Stomach (tissue), 9 donors: ENCODE results near the gene COG8. TPM values are rescaled to one million over a fixed set of nuclear protein-coding genes. Genes with fewer than 3 reads are reported as not detected.
"Not testable (repeated sequence)": the region's sequence is repeated elsewhere in the genome, so short reads cannot be mapped to it uniquely, and the experiment has no call there.

Source experiments
- DNase-seq, 2 donors: peaks; one replicate each; pipeline versions ENCODE4 v3.0.0 to v3.0.0-alpha.2; 2013 to 2019
- H3K27ac ChIP-seq, 5 donors: fragments of 200-600 bp in 4 of 5; sonication (generic) in 4 of 5; one replicate each; pipeline ENCODE4 v1.5.1; 2013 to 2019; ENCODE audit warnings: mild to moderate bottlenecking in 1 of 5, moderate library complexity in 1 of 5
- H3K27me3 ChIP-seq, 3 donors: fragments of 200-600 bp; sonication (generic); one replicate each; pipeline ENCODE4 v1.5.1; 2017 to 2019; ENCODE audit warnings: mixed run types in 1 of 3
- H3K36me3 ChIP-seq, 4 donors: fragments of 200-600 bp; sonication (generic); 1 replicate in 3 of 4; 2 replicates in 1 of 4; pipeline ENCODE4 v1.5.1; 2016 to 2019
- H3K4me1 ChIP-seq, 4 donors: fragments of 200-600 bp; sonication (generic); one replicate each; pipeline ENCODE4 v1.5.1; 2016 to 2019
- H3K4me3 ChIP-seq, 4 donors: fragments of 200-600 bp; sonication (generic) in 3 of 4; one replicate each; pipeline ENCODE4 v1.5.1; 2016 to 2019; ENCODE audit warnings: mild to moderate bottlenecking in 1 of 4
- H3K9me3 ChIP-seq, 4 donors: fragments of 200-600 bp; sonication (generic); one replicate each; pipeline ENCODE4 v1.5.1; 2016 to 2019
- EP300 ChIP-seq: sonication (generic); formaldehyde crosslinking; IDR thresholded peaks from one replicate; pipeline ENCODE4 v1.6.1; 2017; ENCODE audit warnings: antibody characterized with exemption
- POLR2A ChIP-seq, 4 donors: fragments of 450-650 bp; IDR thresholded peaks; one replicate each; pipeline ENCODE4 v1.6.1; 2016; ENCODE audit warnings: antibody characterized with exemption in 4 of 4, control low read depth in 2 of 4, mild to moderate bottlenecking in 1 of 4, moderate library complexity in 1 of 4
- POLR2AphosphoS5 ChIP-seq, 3 donors: sonication (generic); formaldehyde crosslinking; IDR thresholded peaks; one replicate each; pipeline ENCODE4 v1.6.1; 2016; ENCODE audit warnings: antibody characterized with exemption in 3 of 3
- WGBS, 5 donors: extraction: QIAGEN DNeasy Blood & Tissue Kit in 3 of 5; methylation state at CpG; one replicate each; pipeline versions ENCODE4 v1.1.5 to v1.1.7; 2013 to 2018; 5-methylcytosine and 5-hydroxymethylcytosine counted together
- intact Hi-C: fragments of 100-400 bp; cut with DNase I; formaldehyde crosslinking; loops from one replicate; pipeline ENCODE4 v1.15.1; 2023; ENCODE audit warnings: low total_unique reads
- polyA plus RNA-seq, 3 donors: library from polyadenylated mRNA; stranded (reverse); fragments of 200-250 nt; gene quantifications; one replicate each; pipeline ENCODE4 v1.2.3, GENCODE V29; 2013
- total RNA-seq, 5 donors: library from RNA; depleted of rRNA; stranded (reverse); fragments of >200 nt; gene quantifications; one replicate each; pipeline versions ENCODE4 v1.1.0 to v1.2.3, GENCODE V29; 2014 to 2016
- TF ChIP-seq, protein P1 (sequence below), 7 experiments: fragments of 450-650 bp in 4 of 7; fragments of 200-600 bp in 3 of 7; sonication (generic) in 3 of 7; IDR thresholded peaks; one replicate each; pipeline ENCODE4 v1.5.1; 2016 to 2019; ENCODE audit warnings: antibody characterized with exemption in 7 of 7, control low read depth in 2 of 7, mild to moderate bottlenecking in 1 of 7
- donor health status: healthy with polysubstance abuse.
- donor health status: Bipolar disorder and iron deficiency.
- donor health status: healthy.

Gene COG8
- total and polyA plus RNA-seq, 8 donors = 11.1 to 167 (median 22.3) TPM

DNA sequence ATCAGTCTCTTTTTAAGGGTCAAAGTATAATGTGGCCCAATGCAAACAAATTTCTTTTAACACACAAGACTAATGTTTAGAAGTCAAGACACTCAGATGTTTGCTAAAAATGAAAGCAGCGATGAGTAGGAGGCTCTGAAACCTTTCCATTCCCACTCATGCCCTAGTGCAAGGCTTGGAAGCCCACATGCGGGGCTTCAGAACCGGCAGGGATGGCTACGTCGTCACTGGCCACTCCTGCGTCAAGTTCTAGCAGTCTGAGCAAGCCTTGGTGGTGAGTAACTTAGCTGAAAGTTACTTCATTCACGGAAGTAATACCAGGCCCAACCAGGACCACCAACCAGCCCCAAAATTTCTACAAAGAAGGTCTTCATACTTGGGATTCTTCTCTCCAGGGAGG is 27.1 kb upstream of the COG8 start:
- Histone ChIP-seq H3K4me3 (no peak overlapping the region), H3K9me3 (no peaks in the 10 kb centered on the region), H3K27me3 (no peaks in the 10 kb centered on the region), H3K4me1 (peaks cover 0 to 4% (median 2%) of the 10 kb centered on the region in 4 donors), H3K36me3 (peaks cover 62 to 90% (median 85%) of the 10 kb centered on the region in 4 donors), H3K27ac (no peak overlapping the region)
- TF ChIP-seq EP300 (no peak), POLR2AphosphoS5 (IDR thresholded peaks at IDR 0.05) (no peak), POLR2A (IDR thresholded peaks at IDR 0.05) (no peak)
- TF ChIP-seq, protein P1, sequence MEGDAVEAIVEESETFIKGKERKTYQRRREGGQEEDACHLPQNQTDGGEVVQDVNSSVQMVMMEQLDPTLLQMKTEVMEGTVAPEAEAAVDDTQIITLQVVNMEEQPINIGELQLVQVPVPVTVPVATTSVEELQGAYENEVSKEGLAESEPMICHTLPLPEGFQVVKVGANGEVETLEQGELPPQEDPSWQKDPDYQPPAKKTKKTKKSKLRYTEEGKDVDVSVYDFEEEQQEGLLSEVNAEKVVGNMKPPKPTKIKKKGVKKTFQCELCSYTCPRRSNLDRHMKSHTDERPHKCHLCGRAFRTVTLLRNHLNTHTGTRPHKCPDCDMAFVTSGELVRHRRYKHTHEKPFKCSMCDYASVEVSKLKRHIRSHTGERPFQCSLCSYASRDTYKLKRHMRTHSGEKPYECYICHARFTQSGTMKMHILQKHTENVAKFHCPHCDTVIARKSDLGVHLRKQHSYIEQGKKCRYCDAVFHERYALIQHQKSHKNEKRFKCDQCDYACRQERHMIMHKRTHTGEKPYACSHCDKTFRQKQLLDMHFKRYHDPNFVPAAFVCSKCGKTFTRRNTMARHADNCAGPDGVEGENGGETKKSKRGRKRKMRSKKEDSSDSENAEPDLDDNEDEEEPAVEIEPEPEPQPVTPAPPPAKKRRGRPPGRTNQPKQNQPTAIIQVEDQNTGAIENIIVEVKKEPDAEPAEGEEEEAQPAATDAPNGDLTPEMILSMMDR (IDR thresholded peaks at IDR 0.05) = no peak
- 82 to 92% (median 89%) methylated on average over 7 of the region's 7 CpGs for WGBS, 5 donors
- DNase-seq = no peak
- intact Hi-C loops = no loop called here

GRCh38 chr16:69365901-69366300 is 26.5 kb upstream of the COG8 start:
- no peak for DNase-seq
- Histone ChIP-seq H3K27ac (no peak overlapping the region), H3K4me1 (peaks cover 0 to 4% (median 2%) of the 10 kb centered on the region in 4 donors), H3K4me3 (no peak overlapping the region), H3K36me3 (peaks cover 62 to 90% (median 85%) of the 10 kb centered on the region in 4 donors), H3K9me3 (no peaks in the 10 kb centered on the region), H3K27me3 (no peaks in the 10 kb centered on the region)
- 82 to 91% (median 84%) methylated on average over 2 of the region's 2 CpGs for WGBS, 5 donors
- TF ChIP-seq EP300 (no peak), POLR2A (IDR thresholded peaks at IDR 0.05) (no peak), POLR2AphosphoS5 (IDR thresholded peaks at IDR 0.05) (no peak)
- TF ChIP-seq, protein P1 (IDR thresholded peaks at IDR 0.05) = no peak
- intact Hi-C loops = no loop called here

GRCh38 chr16:69364088-69364487 is 24.7 kb upstream of the COG8 start:
- H3K27ac ChIP-seq = no peak overlapping the region
- H3K4me3 ChIP-seq = no peak overlapping the region
- WGBS, 5 donors = 83 to 91% (median 88%) methylated on average over 2 of the region's 2 CpGs
- H3K27me3 ChIP-seq = no peaks in the 10 kb centered on the region
- H3K36me3 ChIP-seq = peaks cover 48 to 84% (median 80%) of the 10 kb centered on the region in 4 donors
- DNase-seq = no peak
- H3K4me1 ChIP-seq = peaks cover 0 to 4% (median 2%) of the 10 kb centered on the region in 4 donors
- H3K9me3 ChIP-seq = no peaks in the 10 kb centered on the region
- TF ChIP-seq EP300 (no peak), POLR2A (IDR thresholded peaks at IDR 0.05) (no peak), POLR2AphosphoS5 (IDR thresholded peaks at IDR 0.05) (no peak)
- TF ChIP-seq, protein P1 (IDR thresholded peaks at IDR 0.05) = no peak
- intact Hi-C loops = no loop called here

GRCh38 chr16:69363281-69363717 is 23.9 kb upstream of the COG8 start:
- no peaks in the 10 kb centered on the region for H3K27me3 ChIP-seq
- no peak overlapping the region for H3K4me3 ChIP-seq
- no peak overlapping the region for H3K27ac ChIP-seq
- TF ChIP-seq, protein P1 (IDR thresholded peaks at IDR 0.05) = no peak
- TF ChIP-seq POLR2A (IDR thresholded peaks at IDR 0.05) (no peak), EP300 (no peak), POLR2AphosphoS5 (IDR thresholded peaks at IDR 0.05) (no peak)
- intact Hi-C loops = no loop called here
- DNase-seq = no peak
- WGBS, 5 donors = 85 to 89% (median 88%) methylated on average over 5 of the region's 5 CpGs
- H3K36me3 ChIP-seq = peaks cover 44 to 76% (median 72%) of the 10 kb centered on the region in 4 donors
- no peaks in the 10 kb centered on the region for H3K4me1 ChIP-seq
- H3K9me3 ChIP-seq = no peaks in the 10 kb centered on the region

GRCh38 chr16:69360070-69360469 is 20.7 kb upstream of the COG8 start:
- intact Hi-C loops = not testable (repeated sequence)
- H3K36me3 ChIP-seq = peaks cover 29 to 44% (median 40%) of the 10 kb centered on the region in 4 donors

More at GRCh38 chr16:69360070-69360469, 20.7 kb upstream of the COG8 start:
- H3K27ac ChIP-seq, H3K9me3 ChIP-seq, H3K4me1 ChIP-seq, DNase-seq, H3K27me3 ChIP-seq, H3K4me3 ChIP-seq: not testable (repeated sequence)
- WGBS, 5 donors = 90 to 96% (median 95%) methylated on average over 9 of the region's 9 CpGs
